AG04450 (cell line): ENCODE results near the gene DDIT4L. TPM values are rescaled to one million over a fixed set of nuclear protein-coding genes. Genes with fewer than 3 reads are reported as not detected.

Source experiments
- CTCF ChIA-PET: fragments of 300-600, 350-600 bp; formaldehyde crosslinking; extraction: SDS; loops from one replicate; lab custom pipeline; 2022; ENCODE audit warnings: antibody characterized with exemption, inconsistent platforms; lab: Charles Lee
- POLR2A ChIA-PET: fragments of 350-600 bp; formaldehyde crosslinking; extraction: SDS; loops from one replicate; lab custom pipeline; 2021; ENCODE audit warnings: antibody characterized with exemption, inconsistent platforms; lab: Yijun Ruan, JAX
- DNase-seq: peaks from one replicate; pipeline ENCODE4 v3.0.0-alpha.2; 2011; ENCODE audit warnings: low read depth, low spot score
- H3K27ac ChIP-seq: one replicate; pipeline ENCODE4 v1.5.1; 2012; ENCODE audit warnings: low read depth, low read length, control low read depth
- H3K27me3 ChIP-seq: one replicate; pipeline ENCODE4 v1.6.0; 2012; ENCODE audit warnings: low read length; ENCODE audit not compliant: control insufficient read depth, insufficient read depth
- H3K4me3 ChIP-seq: 2 replicates; pipeline ENCODE4 v1.5.1; 2011; ENCODE audit warnings: mild to moderate bottlenecking, low read depth, low read length, control low read depth
- H3K9me3 ChIP-seq: 2 replicates; pipeline ENCODE4 v1.5.1; 2012; ENCODE audit warnings: low read length; ENCODE audit not compliant: control insufficient read depth, insufficient read depth
- polyA plus RNA-seq: library from polyadenylated mRNA; depleted of rRNA; stranded (reverse); fragments of >200 nt; gene quantifications from 2 replicates; pipeline ENCODE4 v1.2.3, GENCODE V29; 2011
- TF ChIP-seq, protein P1 (sequence below): IDR thresholded peaks from 2 replicates; pipeline ENCODE4 v1.5.1; 2011; ENCODE audit warnings: low read depth, low read length, control low read depth, inconsistent platforms

DDIT4L gene
- polyA plus RNA-seq, 1 experiment, result 2.0 TPM

DNA sequence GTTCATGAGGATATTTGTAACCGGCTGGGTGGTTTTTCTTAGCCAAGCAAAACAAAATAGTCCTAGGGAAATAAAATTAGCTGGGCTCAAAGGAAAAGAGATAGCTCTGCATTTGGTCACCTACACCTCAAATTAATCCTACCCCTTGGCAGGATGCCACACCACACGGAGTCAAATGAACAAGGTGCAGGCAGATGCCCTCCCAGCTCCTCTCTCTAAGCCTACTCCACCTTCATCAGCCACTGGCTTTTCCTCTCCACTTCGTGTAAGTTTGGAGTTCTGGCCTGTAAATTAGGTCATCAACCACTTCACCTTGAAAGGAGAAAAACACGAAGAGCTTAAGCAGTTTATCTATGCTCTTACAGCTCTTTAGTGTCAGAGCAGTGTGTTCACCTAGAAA lies 1.4 kb downstream of the DDIT4L start:
- no peak overlapping the region for H3K27ac ChIP-seq
- DNase-seq, result no peak
- TF ChIP-seq, protein P1, sequence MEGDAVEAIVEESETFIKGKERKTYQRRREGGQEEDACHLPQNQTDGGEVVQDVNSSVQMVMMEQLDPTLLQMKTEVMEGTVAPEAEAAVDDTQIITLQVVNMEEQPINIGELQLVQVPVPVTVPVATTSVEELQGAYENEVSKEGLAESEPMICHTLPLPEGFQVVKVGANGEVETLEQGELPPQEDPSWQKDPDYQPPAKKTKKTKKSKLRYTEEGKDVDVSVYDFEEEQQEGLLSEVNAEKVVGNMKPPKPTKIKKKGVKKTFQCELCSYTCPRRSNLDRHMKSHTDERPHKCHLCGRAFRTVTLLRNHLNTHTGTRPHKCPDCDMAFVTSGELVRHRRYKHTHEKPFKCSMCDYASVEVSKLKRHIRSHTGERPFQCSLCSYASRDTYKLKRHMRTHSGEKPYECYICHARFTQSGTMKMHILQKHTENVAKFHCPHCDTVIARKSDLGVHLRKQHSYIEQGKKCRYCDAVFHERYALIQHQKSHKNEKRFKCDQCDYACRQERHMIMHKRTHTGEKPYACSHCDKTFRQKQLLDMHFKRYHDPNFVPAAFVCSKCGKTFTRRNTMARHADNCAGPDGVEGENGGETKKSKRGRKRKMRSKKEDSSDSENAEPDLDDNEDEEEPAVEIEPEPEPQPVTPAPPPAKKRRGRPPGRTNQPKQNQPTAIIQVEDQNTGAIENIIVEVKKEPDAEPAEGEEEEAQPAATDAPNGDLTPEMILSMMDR, result no peak
- H3K4me3 ChIP-seq, result no peak overlapping the region
- ChIA-PET CTCF (interaction anchor here (0.6 to 1.9 kb wide), 3 partner anchors 93 to 191 kb away, joined by 3 to 5 read pairs (median 5); no protein-coding TSS in a partner anchor), POLR2A (no interaction called here)
- H3K27me3 ChIP-seq, result no peaks in the 10 kb centered on the region
- no peaks in the 10 kb centered on the region; the same call in 1 of the 2 replicates for H3K9me3 ChIP-seq

DNA sequence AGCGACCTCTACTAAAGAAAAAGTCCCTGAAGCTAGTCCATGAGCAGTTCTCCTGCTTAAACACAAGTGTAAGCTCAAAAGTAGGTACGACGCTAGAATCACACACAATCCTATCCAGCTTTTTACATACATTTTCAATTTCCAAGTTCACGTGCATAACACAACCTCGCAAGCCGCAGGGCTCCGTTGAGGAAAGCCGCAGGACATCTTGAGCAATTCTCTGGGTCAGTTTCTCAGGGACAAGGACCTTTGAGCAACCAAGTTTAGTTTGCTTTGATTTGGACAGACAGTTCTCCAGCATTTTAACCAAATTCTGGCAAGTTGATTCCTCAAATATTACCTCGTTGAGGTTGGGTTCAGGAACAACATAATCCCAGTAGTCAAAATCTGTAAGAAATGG lies 2.5 kb downstream of the DDIT4L start:
- no peak overlapping the region for H3K27ac ChIP-seq
- POLR2A ChIA-PET, result no interaction called here
- H3K27me3 ChIP-seq, result no peaks in the 10 kb centered on the region
- H3K9me3 ChIP-seq, result no peaks in the 10 kb centered on the region; the same call in 1 of the 2 replicates
- CTCF ChIA-PET, result interaction anchor here (1.9 kb wide), 1 partner anchor 92 kb away, joined by 5 read pairs; no protein-coding TSS in a partner anchor
- no peak overlapping the region for H3K4me3 ChIP-seq
- no peak for DNase-seq
- TF ChIP-seq, protein P1, result no peak

DNA sequence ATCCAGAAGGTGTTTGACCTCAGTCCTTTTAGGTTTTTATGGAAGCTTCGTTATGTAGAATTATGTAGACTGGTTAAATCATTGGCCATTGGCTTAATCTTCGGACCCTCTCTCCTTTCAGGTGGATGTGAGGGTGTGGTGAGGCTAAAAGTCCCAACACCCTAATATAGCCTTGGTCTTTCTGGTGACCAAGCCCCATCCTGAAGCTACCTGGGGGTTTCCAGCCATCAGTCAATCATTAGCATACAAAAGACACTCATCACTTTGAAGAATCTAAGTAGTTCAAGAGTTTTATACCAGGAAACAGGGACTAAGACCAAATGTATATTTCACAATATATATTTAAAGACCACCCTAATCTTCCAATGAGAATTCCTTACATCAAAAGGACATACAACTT lies 5.5 kb downstream of the DDIT4L start:
- Histone ChIP-seq H3K4me3 (no peak overlapping the region), H3K27me3 (no peaks in the 10 kb centered on the region), H3K27ac (no peak overlapping the region), H3K9me3 (no peaks in the 10 kb centered on the region)
- TF ChIP-seq, protein P1, result no peak
- ChIA-PET POLR2A (no interaction called here), CTCF (no interaction called here)
- no peak for DNase-seq

DNA sequence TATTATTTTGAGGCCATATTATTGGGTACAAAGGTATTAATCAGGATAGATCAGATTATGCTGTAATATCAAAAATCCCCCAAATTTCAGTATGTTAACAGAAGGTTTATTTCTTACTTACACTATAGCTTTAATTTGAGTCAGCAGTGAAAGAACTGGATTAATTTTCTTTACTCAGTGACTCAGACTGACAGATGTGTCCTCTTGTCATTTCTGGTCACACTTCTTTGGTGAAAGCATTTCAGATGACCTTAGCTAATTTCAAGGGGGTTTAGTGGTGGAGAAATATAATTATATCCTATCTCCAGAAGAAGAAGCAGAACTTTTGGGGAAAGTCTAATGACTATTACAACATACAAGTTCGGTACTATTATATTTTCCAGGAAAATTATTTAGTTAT lies 12.4 kb downstream of the DDIT4L start:
- Histone ChIP-seq H3K27ac (no peak overlapping the region), H3K4me3 (no peak overlapping the region), H3K27me3 (no peaks in the 10 kb centered on the region), H3K9me3 (no peaks in the 10 kb centered on the region)
- ChIA-PET CTCF (no interaction called here), POLR2A (no interaction called here)
- DNase-seq, result no peak
- TF ChIP-seq, protein P1, result no peak

DNA sequence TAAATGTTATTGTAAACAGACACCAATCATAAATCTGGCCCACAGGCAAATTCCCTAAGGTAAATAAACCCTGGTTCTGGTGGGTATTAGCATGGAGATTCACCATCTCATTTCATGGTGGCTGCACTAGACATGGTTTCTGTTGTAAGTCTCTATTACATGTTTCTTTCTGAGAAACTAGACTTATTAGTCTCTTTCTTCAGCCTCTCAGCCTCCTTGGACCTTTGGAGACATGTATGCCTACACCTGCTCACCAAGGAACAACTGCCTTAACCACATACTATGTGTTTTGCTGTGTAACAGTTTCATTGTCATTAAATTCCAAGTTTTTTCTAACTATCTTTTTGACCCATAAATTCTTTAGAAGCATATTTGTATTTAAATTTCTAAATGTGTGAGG lies 13.1 kb downstream of the DDIT4L start:
- H3K9me3 ChIP-seq, result no peaks in the 10 kb centered on the region
- no peak overlapping the region for H3K4me3 ChIP-seq
- H3K27ac ChIP-seq, result no peak overlapping the region
- TF ChIP-seq, protein P1, result no peak
- ChIA-PET CTCF (no interaction called here), POLR2A (no interaction called here)
- no peaks in the 10 kb centered on the region for H3K27me3 ChIP-seq
- DNase-seq, result no peak
